ENCODE data around the gene BIN1.

The BIN1 gene

DNA sequence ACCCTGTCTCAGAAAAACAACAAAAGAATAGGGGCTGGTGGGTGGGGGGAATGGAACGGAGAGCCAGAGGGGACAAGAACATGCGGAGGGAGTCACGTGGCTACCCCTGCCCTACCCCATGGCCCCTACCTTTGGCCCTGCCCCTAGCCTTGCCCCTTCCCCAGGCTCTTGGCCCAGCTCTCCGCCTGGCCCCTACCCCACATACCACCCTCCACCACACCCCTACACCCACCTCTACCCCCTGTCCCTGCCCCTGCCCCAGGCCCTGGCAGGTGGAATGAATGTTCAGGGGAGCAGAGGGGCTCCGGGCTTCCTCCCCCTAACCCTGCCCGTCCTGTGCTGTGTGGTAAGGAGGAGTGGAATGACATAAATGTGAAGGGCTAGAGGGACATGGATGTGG, 15.1 kb downstream of the BIN1 start:
- H4K12ac ChIP-seq (ENCODE audit: low read depth, low read length) = no peak overlapping the region
- no peak overlapping the region for H3K4ac ChIP-seq (ENCODE audit: low read depth, low read length)
- no peak overlapping the region for H2BK5ac ChIP-seq (ENCODE audit: low read depth, low read length, poor library complexity)
- H3K27me3 ChIP-seq (ENCODE audit: insufficient read depth, low read length) = no peaks in the 10 kb centered on the region
- no peak overlapping the region for H3K23ac ChIP-seq (ENCODE audit: low read length)
- H3K4me3 ChIP-seq (ENCODE audit: low read depth, low read length) = no peak overlapping the region
- H4K91ac ChIP-seq (ENCODE audit: low read depth, low read length) = no peak overlapping the region
- no peak overlapping the region for H3K4me2 ChIP-seq (ENCODE audit: low read length)
- H3K4me1 ChIP-seq (ENCODE audit: control insufficient read depth in 1 of 2, insufficient read depth in 2 of 2, low read length in 2 of 2) = peaks cover 24 to 26% of the 10 kb centered on the region in 2 experiments
- H3K9ac ChIP-seq (ENCODE audit: low read length) = no peak overlapping the region
- no peak overlapping the region for H2BK12ac ChIP-seq (ENCODE audit: low read length)
- H3K79me1 ChIP-seq (ENCODE audit: low read length) = no peaks in the 10 kb centered on the region
- H3K36me3 ChIP-seq (ENCODE audit: control insufficient read depth in 1 of 2, insufficient read depth in 2 of 2, low read length in 2 of 2) = no peaks in the 10 kb centered on the region
- no peak overlapping the region for H3K27ac ChIP-seq (ENCODE audit: low read depth, low read length)
- no CpG with 5 or more reads among the region's 6 CpGs for WGBS (ENCODE audit: extremely low coverage, insufficient coverage, insufficient read length)
- DNase-seq = no peak
- no peak overlapping the region for H3K18ac ChIP-seq (ENCODE audit: low read length)
- H2BK120ac ChIP-seq (ENCODE audit: insufficient read depth, low read length, poor library complexity) = no peak overlapping the region
- H4K8ac ChIP-seq (ENCODE audit: low read depth, low read length) = no peak overlapping the region
- no peak overlapping the region for H2AFZ ChIP-seq (ENCODE audit: insufficient read depth, low read length, poor library complexity)
- H3K79me2 ChIP-seq (ENCODE audit: control insufficient read depth, insufficient read depth, low read length, poor library complexity) = no peaks in the 10 kb centered on the region
- no peak overlapping the region for H2AK5ac ChIP-seq (ENCODE audit: low read length)
- no peak overlapping the region for H3K14ac ChIP-seq (ENCODE audit: low read length)
- peaks cover 3% of the 10 kb centered on the region for H3K9me3 ChIP-seq (ENCODE audit: insufficient read depth, low read depth, low read length)

DNA sequence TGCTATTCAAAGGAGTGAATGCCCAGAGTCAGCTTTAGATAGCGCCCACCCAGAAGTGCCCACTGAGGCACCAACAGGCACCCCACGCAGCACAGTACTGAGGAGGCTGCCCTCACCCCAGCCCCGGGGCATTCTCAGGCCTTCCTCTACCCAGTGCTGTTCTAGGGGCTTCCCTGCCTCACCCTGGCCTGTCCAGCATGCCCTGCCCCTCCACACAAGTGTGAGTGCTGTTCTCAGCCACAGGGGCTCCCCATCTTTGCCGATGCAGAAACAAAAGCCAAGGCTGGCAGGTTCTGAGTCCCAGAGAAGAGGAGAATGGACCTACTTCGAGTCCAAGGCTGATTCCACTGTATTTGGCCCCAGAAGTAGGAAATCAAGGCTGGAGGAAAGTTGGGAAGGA, 15.8 kb downstream of the BIN1 start:
- H3K9ac ChIP-seq (ENCODE audit: low read length) = no peak overlapping the region

GRCh38 chr2:127090281-127091120, 16.5 kb downstream of the BIN1 start:
- no CpG with 5 or more reads among the region's 18 CpGs for WGBS (ENCODE audit: extremely low coverage, insufficient coverage, insufficient read length)
- Histone ChIP-seq H2BK12ac (ENCODE audit: low read length) (no peak overlapping the region), H3K4me1 (ENCODE audit: control insufficient read depth in 1 of 2, insufficient read depth in 2 of 2, low read length in 2 of 2) (peaks cover 29 to 34% of the 10 kb centered on the region in 2 experiments), H3K14ac (ENCODE audit: low read length) (no peak overlapping the region), H3K4ac (ENCODE audit: low read depth, low read length) (no peak overlapping the region), H3K23ac (ENCODE audit: low read length) (no peak overlapping the region), H3K79me1 (ENCODE audit: low read length) (no peaks in the 10 kb centered on the region), H4K91ac (ENCODE audit: low read depth, low read length) (no peak overlapping the region), H3K79me2 (ENCODE audit: control insufficient read depth, insufficient read depth, low read length, poor library complexity) (no peaks in the 10 kb centered on the region), H2BK5ac (ENCODE audit: low read depth, low read length, poor library complexity) (no peak overlapping the region), H3K9ac (ENCODE audit: low read length) (no peak overlapping the region), H3K18ac (ENCODE audit: low read length) (no peak overlapping the region), H3K27me3 (ENCODE audit: insufficient read depth, low read length) (no peaks in the 10 kb centered on the region), H2AFZ (ENCODE audit: insufficient read depth, low read length, poor library complexity) (no peak overlapping the region), H2BK120ac (ENCODE audit: insufficient read depth, low read length, poor library complexity) (no peak overlapping the region), H3K9me3 (ENCODE audit: insufficient read depth, low read depth, low read length) (peaks cover 3% of the 10 kb centered on the region), H3K4me3 (ENCODE audit: low read depth, low read length) (peak overlapping the region; percentile 20), H3K4me2 (ENCODE audit: low read length) (no peak overlapping the region), H3K36me3 (ENCODE audit: control insufficient read depth in 1 of 2, insufficient read depth in 2 of 2, low read length in 2 of 2) (no peaks in the 10 kb centered on the region), H4K8ac (ENCODE audit: low read depth, low read length) (no peak overlapping the region), H3K27ac (ENCODE audit: low read depth, low read length) (no peak overlapping the region), H4K12ac (ENCODE audit: low read depth, low read length) (no peak overlapping the region), H2AK5ac (ENCODE audit: low read length) (no peak overlapping the region)
- no peak for DNase-seq

More for the DNA sequence above, 15.8 kb downstream of the BIN1 start:
- Histone ChIP-seq H2AK5ac (ENCODE audit: low read length) (no peak overlapping the region), H3K4me2 (ENCODE audit: low read length) (no peak overlapping the region), H3K23ac (ENCODE audit: low read length) (no peak overlapping the region), H3K27me3 (ENCODE audit: insufficient read depth, low read length) (no peaks in the 10 kb centered on the region), H4K8ac (ENCODE audit: low read depth, low read length) (no peak overlapping the region), H3K79me2 (ENCODE audit: control insufficient read depth, insufficient read depth, low read length, poor library complexity) (no peaks in the 10 kb centered on the region), H2BK120ac (ENCODE audit: insufficient read depth, low read length, poor library complexity) (no peak overlapping the region), H4K91ac (ENCODE audit: low read depth, low read length) (no peak overlapping the region), H3K36me3 (ENCODE audit: control insufficient read depth in 1 of 2, insufficient read depth in 2 of 2, low read length in 2 of 2) (no peaks in the 10 kb centered on the region), H3K79me1 (ENCODE audit: low read length) (no peaks in the 10 kb centered on the region), H2BK5ac (ENCODE audit: low read depth, low read length, poor library complexity) (no peak overlapping the region), H2AFZ (ENCODE audit: insufficient read depth, low read length, poor library complexity) (no peak overlapping the region), H3K9me3 (ENCODE audit: insufficient read depth, low read depth, low read length) (peaks cover 3% of the 10 kb centered on the region), H3K27ac (ENCODE audit: low read depth, low read length) (no peak overlapping the region), H2BK12ac (ENCODE audit: low read length) (no peak overlapping the region), H4K12ac (ENCODE audit: low read depth, low read length) (no peak overlapping the region), H3K4me1 (ENCODE audit: control insufficient read depth in 1 of 2, insufficient read depth in 2 of 2, low read length in 2 of 2) (peaks cover 26 to 30% of the 10 kb centered on the region in 2 experiments), H3K18ac (ENCODE audit: low read length) (no peak overlapping the region), H3K14ac (ENCODE audit: low read length) (no peak overlapping the region), H3K4ac (ENCODE audit: low read depth, low read length) (no peak overlapping the region), H3K4me3 (ENCODE audit: low read depth, low read length) (no peak overlapping the region)
- DNase-seq = no peak
- WGBS (ENCODE audit: extremely low coverage, insufficient coverage, insufficient read length) = no CpG with 5 or more reads among the region's 5 CpGs

GRCh38 chr2:127089478-127090235, 17.3 kb downstream of the BIN1 start:
- Histone ChIP-seq H2AK5ac (ENCODE audit: low read length) (no peak overlapping the region), H4K8ac (ENCODE audit: low read depth, low read length) (no peak overlapping the region), H3K14ac (ENCODE audit: low read length) (no peak overlapping the region), H3K79me2 (ENCODE audit: control insufficient read depth, insufficient read depth, low read length, poor library complexity) (no peaks in the 10 kb centered on the region), H3K36me3 (ENCODE audit: control insufficient read depth in 1 of 2, insufficient read depth in 2 of 2, low read length in 2 of 2) (no peaks in the 10 kb centered on the region), H3K18ac (ENCODE audit: low read length) (no peak overlapping the region), H2BK120ac (ENCODE audit: insufficient read depth, low read length, poor library complexity) (no peak overlapping the region), H3K79me1 (ENCODE audit: low read length) (no peaks in the 10 kb centered on the region), H3K4me1 (ENCODE audit: control insufficient read depth in 1 of 2, insufficient read depth in 2 of 2, low read length in 2 of 2) (peaks cover 34 to 36% of the 10 kb centered on the region in 2 experiments), H2BK12ac (ENCODE audit: low read length) (no peak overlapping the region), H4K12ac (ENCODE audit: low read depth, low read length) (no peak overlapping the region), H3K27ac (ENCODE audit: low read depth, low read length) (no peak overlapping the region), H3K4ac (ENCODE audit: low read depth, low read length) (no peak overlapping the region), H3K27me3 (ENCODE audit: insufficient read depth, low read length) (no peaks in the 10 kb centered on the region), H3K9me3 (ENCODE audit: insufficient read depth, low read depth, low read length) (peaks cover 3% of the 10 kb centered on the region), H4K91ac (ENCODE audit: low read depth, low read length) (no peak overlapping the region), H2AFZ (ENCODE audit: insufficient read depth, low read length, poor library complexity) (no peak overlapping the region), H3K9ac (ENCODE audit: low read length) (no peak overlapping the region), H3K4me2 (ENCODE audit: low read length) (no peak overlapping the region), H2BK5ac (ENCODE audit: low read depth, low read length, poor library complexity) (no peak overlapping the region), H3K4me3 (ENCODE audit: low read depth, low read length) (no peak overlapping the region), H3K23ac (ENCODE audit: low read length) (no peak overlapping the region)
- no CpG with 5 or more reads among the region's 10 CpGs for WGBS (ENCODE audit: extremely low coverage, insufficient coverage, insufficient read length)
- no peak for DNase-seq
